Head of caudate nucleus (tissue), 42 donors: ENCODE results near the gene C1QTNF8.

Experiments
- DNase-seq, 42 donors: peaks; one replicate each; pipeline versions ENCODE4 v3.0.0 to v3.0.0-alpha.2; 2020 to 2021; ENCODE audit warnings: mixed read lengths in 7 of 42
- intact Hi-C: fragments of 100-400 bp; cut with DNase I; formaldehyde crosslinking; loops from one replicate; pipeline ENCODE4 v1.15.0; 2022

The C1QTNF8 gene, protein sequence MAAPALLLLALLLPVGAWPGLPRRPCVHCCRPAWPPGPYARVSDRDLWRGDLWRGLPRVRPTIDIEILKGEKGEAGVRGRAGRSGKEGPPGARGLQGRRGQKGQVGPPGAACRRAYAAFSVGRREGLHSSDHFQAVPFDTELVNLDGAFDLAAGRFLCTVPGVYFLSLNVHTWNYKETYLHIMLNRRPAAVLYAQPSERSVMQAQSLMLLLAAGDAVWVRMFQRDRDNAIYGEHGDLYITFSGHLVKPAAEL

DNA sequence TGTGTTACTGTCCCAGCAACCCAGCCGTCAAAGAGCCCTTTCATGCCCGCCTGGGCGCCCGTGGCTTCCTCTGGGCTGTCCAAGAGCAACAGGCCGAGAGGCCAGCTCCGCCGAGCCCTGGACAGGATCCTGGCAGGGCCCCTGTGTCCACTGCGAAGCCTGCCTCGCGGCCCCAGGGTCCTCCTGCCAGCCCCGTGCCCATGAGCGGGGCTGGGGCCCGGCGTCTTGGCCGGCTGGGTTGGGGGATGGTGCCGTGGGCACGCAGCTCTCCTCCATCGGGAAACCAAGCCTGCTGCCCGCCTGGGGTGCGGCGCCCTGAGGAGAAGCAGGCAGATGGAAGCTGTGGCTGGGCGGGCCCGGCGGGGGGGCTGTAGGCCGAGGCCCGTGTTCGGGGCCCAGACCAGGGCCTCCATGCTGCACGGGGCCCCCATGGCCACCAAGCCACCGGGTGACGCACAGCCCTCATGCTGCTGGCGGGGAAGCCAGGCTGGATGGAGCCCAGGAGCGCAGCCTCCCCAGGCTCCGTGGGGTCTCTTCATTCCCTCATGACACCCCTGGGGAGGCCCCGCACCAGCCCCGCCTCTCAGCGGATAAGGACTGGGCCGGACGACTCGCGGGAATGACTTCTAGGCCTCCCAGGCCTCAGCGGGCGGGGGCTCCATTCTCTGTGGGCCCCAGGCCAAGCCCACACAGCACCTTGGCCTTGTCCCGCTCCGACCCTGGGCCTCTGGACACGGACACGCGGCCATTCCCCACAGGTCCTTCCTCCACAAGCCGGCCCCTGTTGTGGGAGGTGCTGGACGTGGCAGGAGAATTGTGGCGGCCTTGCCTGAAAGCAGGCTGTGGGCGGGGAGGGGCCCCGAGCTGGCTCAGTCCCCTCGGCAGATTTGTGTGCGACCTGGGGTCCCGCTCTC lies at the start of gene C1QTNF8:
Gene C1QTNF8 (minus strand): TSS at position 76 of the 914 bp plus-strand sequence. CDS start 1,322 bp downstream, outside the sequence.
- DNase-seq = peak in 14 of 42 donors; percentile 16 to 62 (median 30)
- intact Hi-C loops = no loop called here

DNA sequence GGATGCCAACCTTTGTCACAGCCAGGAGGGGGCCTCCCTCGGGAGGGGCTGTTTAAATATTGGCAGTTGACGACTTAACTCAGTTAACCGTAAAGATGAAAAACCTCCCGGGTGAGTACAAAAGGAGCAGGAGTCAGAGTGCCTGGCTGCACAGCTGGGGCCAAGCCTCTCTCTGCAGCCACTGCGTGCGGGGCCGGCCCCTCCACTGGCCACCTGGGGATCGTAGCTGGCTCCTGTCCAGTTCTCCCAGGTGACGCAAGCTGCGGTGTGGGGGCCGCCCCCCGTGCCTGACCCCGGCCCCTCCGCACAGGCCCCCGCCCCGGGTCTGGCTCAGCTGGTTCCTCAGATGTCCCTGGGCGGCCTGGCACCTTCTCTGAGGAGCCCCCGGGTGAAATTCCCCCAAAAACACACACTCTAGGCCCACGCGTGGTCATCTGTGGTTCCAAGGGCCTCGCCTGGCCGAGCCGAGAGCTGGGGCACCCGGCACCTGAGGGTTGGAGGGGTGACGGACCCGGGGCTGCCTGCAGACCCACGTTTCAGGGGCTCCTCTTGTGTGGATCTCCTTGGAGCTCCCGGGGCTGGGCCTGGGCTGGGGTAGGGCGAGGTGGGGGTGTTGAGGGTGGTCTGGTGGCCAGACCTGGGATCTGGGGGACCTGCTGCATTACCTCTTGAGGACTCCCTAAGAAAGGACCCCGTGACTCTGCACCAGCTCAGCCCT lies 49.5 kb upstream of the C1QTNF8 start:
- intact Hi-C loops = no loop called here
- DNase-seq = no peak

GRCh38 chr16:1144476-1145382 lies 48.7 kb upstream of the C1QTNF8 start:
- intact Hi-C loops = no loop called here
- DNase-seq = no peak

GRCh38 chr16:1143761-1144450 lies 47.9 kb upstream of the C1QTNF8 start:
- no peak for DNase-seq
- intact Hi-C loops = no loop called here

DNA sequence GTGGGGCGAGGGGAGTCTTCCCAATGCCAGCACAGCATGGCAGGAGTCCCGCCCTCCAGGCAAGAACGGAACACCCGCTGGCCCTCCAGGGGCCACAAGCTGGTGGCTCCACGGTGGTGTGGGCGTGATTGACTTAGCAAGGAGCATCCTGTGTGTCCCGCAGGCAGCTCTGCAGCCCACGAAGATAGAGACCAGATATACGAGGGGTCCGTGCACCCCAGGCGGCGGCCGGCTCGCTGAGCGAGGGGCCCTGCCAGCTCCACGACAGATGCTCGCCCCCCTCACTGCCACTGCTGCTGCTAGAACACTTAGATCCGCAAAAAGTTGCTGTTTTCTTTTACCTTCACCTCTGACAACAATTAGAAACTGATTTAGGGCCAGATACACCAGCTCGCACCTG lies 46.9 kb upstream of the C1QTNF8 start:
- no peak for DNase-seq
- intact Hi-C loops = no loop called here

- intact Hi-C loops = no loop called here
- no peak for DNase-seq
Observed at GRCh38 chr16:1141716-1142115, 45.7 kb upstream of the C1QTNF8 start.

DNA sequence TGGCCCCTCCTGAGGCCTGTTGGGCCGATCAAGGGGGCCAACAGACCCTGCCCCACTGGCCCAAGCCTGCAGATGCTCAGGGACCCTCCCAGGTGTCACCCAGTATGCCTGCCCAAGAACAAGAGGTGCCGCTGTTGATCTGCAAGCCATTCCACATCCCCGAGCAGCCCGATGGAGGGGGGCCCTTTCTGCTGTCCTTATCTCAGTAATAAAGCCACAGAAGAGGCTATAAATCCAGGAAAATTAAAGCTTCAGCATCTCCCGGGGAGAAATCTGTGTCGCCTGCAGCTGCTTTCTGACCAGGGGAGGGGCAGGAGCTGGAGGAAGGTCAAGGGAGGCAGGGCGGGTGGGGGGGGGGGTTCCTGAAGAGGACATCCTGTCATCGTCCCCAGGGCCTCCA lies 45.1 kb upstream of the C1QTNF8 start:
- DNase-seq = no peak
- intact Hi-C loops = no loop called here

DNA sequence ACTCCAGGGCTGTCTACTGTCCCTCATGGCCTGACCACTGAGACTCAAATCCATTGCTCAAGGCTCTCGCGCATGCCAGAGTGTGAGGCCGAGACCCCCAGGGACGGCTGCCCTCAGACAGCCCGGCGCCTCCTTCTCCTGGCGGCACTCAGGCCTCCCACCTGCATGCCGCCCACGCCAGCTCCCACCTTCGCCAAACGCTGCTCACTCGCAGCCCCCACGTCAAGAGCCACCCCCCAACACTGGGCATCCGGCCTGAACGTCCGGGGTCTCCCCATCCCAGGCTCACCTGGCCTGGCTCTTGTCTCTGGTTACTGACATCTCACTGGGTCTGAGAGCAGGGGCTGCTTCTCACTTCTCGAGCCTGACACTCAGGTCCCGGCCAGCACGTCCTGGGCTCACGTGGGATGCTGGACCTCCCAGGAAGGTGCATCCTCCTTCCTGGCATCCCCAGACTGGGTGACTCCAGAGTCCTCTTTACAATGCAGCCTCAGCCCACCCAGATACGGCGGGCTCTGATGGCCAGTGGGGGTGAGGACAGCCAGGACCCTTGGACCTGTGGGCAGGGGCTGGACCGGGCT lies 44.6 kb upstream of the C1QTNF8 start:
- intact Hi-C loops = no loop called here
- no peak for DNase-seq

DNA sequence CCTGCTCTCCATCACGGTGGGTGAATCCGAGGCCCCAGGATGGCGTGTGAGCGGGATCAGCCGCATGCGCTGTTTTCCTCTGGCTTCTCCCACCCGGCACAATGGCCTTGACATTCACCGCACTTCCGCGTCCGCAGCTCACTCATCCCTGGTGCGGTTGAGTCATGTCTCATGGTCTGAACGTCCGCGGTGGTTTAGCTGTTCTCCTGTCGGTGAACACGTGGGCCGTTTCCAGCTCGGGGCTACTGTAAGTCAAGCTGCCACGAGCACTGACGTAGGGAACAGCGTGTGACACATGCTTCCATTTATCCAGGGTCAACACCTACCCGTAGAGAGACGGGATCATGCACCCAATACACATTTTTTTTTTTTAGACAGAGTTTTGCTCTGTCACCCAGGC lies 41.6 kb upstream of the C1QTNF8 start:
- intact Hi-C loops = no loop called here
- no peak for DNase-seq

- DNase-seq = no peak
- intact Hi-C loops = no loop called here
Observed at GRCh38 chr16:1135459-1135825, 39.4 kb upstream of the C1QTNF8 start.

DNA sequence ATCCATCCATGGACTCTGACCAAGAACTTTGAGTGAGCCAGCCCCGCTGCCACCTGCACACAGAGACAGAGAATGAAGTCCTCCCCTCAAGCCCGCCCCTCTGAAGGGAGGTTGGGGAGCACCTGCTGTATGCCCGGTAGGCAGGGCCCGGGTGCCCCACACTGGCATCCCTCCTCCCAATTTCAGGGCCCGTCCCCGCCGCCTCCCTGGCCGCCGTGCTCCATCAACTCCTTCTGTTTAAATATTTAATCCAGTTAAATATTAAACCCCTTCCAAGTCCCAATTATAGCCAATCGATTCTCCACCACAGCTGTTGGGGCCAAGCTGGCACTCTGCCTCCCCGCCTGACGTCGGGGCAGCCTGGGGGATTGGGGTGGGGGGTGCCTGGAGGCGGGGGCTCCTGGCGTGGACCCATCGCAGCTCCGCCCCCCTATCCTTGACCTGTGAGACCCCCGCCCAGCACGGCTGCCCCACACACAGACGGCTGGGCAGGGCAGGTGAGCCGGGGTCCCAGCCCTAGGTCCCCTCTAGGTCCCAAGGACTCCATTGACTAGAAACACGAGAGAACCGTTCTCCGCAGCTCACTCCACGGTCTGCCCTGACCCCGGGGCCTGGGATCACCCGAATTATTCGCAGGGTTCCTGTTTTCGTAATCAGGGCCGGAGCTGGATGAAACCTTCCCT lies 38.9 kb upstream of the C1QTNF8 start:
- no peak for DNase-seq
- intact Hi-C loops = no loop called here

DNA sequence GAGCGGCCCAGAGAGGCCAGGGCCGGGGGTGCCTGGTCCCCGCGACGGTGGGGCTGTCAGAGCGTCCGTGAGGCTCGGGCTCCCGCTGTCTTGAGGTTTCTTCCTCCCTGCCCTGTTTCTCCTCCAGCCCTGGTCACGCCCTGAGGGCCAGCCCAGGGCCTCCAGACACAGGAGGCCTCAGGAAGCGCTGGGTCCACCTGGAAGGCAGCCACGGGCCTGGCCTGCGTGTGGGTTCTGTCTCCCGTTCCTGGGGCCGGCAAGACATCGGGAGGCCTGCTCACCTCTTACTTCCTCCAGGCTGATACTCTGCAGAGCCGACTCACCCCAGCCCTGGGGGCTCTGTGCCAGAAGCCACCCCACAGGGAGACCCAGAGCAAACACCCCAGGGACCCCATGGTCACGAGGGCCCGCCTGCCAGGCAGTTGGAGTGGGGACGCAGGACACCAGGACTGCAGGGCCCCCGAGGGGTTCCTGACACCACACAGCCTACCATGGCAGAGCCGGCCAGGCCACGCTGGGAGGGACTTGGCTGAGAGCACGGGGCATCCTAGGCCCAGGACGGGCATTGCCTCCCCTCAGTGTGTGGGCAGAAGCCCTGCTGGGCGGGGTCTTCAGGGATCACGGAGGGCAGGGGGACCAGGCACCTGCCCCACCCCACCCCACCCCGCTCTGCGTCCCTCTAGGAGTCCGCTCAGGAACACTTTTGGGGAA lies 37.9 kb upstream of the C1QTNF8 start:
- intact Hi-C loops = no loop called here
- no peak for DNase-seq

GRCh38 chr16:1133271-1133670 lies 37.2 kb upstream of the C1QTNF8 start:
- no peak for DNase-seq
- intact Hi-C loops = no loop called here

- intact Hi-C loops = no loop called here
- no peak for DNase-seq
Observed at GRCh38 chr16:1132431-1132830, 36.4 kb upstream of the C1QTNF8 start.

DNA sequence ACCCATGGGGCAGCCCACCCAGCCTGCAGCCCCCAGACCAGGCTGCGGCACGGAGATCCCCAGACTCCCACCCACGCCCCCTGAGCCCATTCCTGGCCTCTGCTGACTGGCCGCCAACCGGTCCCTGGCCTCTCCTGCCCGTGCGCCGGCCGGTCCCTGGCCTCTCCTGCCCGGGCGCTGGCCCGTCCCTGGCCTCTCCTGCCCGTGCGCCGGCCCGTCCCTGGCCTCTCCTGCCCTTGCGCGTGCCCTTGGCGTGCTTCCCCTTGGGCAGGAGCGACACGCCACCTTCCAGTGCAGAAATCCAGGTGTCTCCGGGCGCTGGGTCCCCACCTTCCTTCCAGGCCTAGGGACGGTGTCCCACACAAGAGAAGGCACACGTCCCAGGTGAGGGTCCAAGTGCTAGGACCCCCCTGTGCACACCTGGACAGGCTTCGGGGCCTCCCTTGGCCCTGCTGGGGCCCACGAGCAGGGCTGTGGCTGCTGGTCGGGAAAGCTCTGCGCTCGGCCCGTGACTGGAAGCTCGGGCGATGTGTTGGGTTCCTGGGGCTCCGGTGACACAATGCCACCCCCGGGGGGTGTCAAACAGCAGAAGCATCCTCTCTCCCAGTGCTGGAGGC lies 35.4 kb upstream of the C1QTNF8 start:
- no peak for DNase-seq
- intact Hi-C loops = no loop called here

GRCh38 chr16:1130382-1130781 lies 34.3 kb upstream of the C1QTNF8 start:
- intact Hi-C loops = no loop called here
- DNase-seq = no peak
